Stimulated activated memory B cell treated with anti-CD40 and anti-IgM and Interleukin-4, amounts not matched to agents 10 μg/mL and 1 μg/mL and 100 μg/mL, for 72 hours (primary cell): Measurements from ENCODE around the gene ARHGEF28.

Experiments
- ATAC-seq: fragments of 150-1000 bp; cut with Tn5 transposase; 2 replicates; pipeline ENCODE4 v1.10.0; 2021
- H3K27ac Mint-ChIP-seq: one replicate; pipeline ENCODE4 v1.8.0; 2022; ENCODE audit warnings: mild to moderate bottlenecking, mixed read lengths
- H3K27me3 Mint-ChIP-seq: one replicate; pipeline ENCODE4 v1.8.0; 2022; ENCODE audit warnings: mixed read lengths
- H3K36me3 Mint-ChIP-seq: one replicate; pipeline ENCODE4 v1.8.0; 2022; ENCODE audit warnings: mixed read lengths
- H3K4me1 Mint-ChIP-seq: one replicate; pipeline ENCODE4 v1.8.0; 2022; ENCODE audit warnings: mixed read lengths
- H3K4me3 Mint-ChIP-seq: one replicate; pipeline ENCODE4 v1.8.0; 2022; ENCODE audit warnings: mild to moderate bottlenecking, moderate library complexity, mixed read lengths
- H3K9me3 Mint-ChIP-seq: one replicate; pipeline ENCODE4 v1.8.0; 2022; ENCODE audit warnings: mixed read lengths

ARHGEF28 gene

GRCh38 chr5:73615085-73615484 lies 10.9 kb upstream of the ARHGEF28 start:
- Mint-ChIP-seq H3K36me3 (no peaks in the 10 kb centered on the region), H3K9me3 (peaks cover 3% of the 10 kb centered on the region), H3K4me3 (no peak overlapping the region), H3K27me3 (peaks cover 55% of the 10 kb centered on the region), H3K27ac (no peak overlapping the region), H3K4me1 (no peaks in the 10 kb centered on the region)
- ATAC-seq: no peak

DNA sequence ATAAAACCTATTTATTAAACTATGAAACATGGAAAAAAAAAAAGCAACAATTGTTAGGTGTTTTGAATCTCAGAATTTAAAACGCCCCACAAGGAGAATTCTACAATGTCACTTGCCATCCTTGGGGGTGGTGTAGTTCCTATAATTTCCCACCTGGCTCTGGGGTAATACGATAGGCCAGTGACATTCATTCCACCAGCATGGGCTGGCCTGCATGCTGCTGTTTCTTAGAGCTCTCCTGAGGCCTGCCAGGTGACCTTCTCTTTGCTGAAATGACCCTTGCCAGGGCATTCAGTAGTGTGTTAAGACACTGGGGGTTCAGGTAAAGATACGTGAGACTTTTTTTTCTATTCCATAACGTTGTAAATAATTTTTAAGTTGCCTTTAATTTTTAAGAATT lies 10.0 kb upstream of the ARHGEF28 start:
- Mint-ChIP-seq H3K4me3 (no peak overlapping the region), H3K27ac (no peak overlapping the region), H3K9me3 (peaks cover under 1% of the 10 kb centered on the region), H3K36me3 (no peaks in the 10 kb centered on the region), H3K4me1 (no peaks in the 10 kb centered on the region), H3K27me3 (peaks cover 48% of the 10 kb centered on the region)
- ATAC-seq: no peak

DNA sequence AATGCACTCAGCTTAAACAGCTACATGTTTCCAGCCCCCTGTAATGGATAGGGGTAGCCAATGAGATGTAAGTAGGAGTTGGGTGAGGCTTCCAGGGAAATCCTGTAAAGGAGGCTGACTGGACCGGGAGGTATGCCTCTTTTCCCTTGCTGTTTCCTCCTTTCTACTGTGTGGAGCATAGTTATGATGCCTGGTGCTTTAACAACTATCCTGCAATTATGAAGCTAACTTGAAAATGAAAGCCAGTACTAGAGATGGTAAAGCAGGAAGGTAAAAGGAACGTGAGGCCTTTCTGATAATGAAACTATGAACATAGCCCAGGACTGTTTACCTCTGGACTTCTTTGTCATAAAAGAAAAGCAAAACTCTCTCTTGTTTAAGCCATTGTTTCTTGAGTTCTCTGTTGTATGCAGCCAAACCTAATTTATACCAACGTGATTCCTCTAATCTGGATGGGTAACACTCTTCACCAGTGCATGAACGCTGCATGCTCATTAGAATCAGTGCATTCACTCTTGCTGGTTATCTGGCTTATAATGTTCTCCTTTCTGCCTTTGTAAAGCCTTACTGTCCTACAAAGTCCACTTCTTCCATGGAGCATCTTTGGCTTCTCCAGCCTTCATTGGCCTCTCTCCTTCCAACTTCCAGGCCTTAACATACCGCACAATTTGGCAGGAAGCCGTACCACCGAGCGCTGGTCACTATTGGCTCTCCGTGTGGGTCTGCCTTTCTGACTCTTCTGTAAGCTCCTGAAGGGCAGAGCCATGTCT lies 8.3 kb upstream of the ARHGEF28 start:
- Mint-ChIP-seq H3K27me3 (peaks cover 55% of the 10 kb centered on the region), H3K27ac (no peak overlapping the region), H3K9me3 (no peaks in the 10 kb centered on the region), H3K4me1 (no peaks in the 10 kb centered on the region), H3K4me3 (no peak overlapping the region), H3K36me3 (no peaks in the 10 kb centered on the region)
- no peak for ATAC-seq

DNA sequence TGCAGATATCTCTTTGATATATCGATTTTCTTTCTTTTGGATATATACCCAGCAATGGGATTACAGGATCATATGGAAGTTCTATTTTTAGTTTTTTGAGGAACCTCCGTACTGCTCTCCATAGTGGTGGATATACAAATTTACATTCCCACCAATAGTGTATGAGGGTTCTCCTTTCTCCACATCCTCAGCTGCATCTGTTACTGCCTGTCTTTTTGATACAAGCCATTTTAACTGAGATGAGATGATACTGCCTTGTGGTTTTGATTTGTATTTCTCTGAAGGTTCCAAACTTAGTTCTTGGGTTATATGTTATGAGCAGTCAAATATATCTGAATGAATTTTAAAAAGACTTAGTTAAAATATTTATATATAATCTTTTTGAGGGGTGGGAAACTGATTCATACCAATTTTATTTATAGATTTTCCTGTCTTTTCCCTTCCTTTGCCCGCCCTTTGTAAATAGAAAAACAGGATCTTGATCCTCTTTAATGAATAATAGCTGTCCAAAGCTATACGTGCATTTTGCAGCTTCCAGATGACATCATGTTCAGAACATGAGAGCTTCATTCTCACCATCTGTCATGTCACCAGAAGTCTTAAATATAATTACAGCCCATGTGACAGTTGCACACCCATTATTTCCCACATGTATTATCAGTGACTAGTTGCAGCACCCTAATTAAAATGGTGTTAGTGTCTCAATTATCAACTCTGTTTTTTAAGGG lies 6.2 kb upstream of the ARHGEF28 start:
- Mint-ChIP-seq H3K27ac (no peak overlapping the region), H3K4me3 (no peak overlapping the region), H3K9me3 (no peaks in the 10 kb centered on the region), H3K27me3 (peaks cover 58% of the 10 kb centered on the region), H3K4me1 (no peaks in the 10 kb centered on the region), H3K36me3 (no peaks in the 10 kb centered on the region)
- no peak for ATAC-seq

- Mint-ChIP-seq H3K4me1 (peaks cover 5% of the 10 kb centered on the region), H3K36me3 (no peaks in the 10 kb centered on the region), H3K27ac (no peak overlapping the region), H3K27me3 (peaks cover 58% of the 10 kb centered on the region), H3K9me3 (no peaks in the 10 kb centered on the region), H3K4me3 (no peak overlapping the region)
- no peak for ATAC-seq
These were observed 5.7 kb upstream of the ARHGEF28 start for GRCh38 chr5:73620334-73620687.

- H3K4me3 Mint-ChIP-seq: no peak overlapping the region
- peaks cover 66% of the 10 kb centered on the region for H3K27me3 Mint-ChIP-seq
- no peaks in the 10 kb centered on the region for H3K36me3 Mint-ChIP-seq
- no peak overlapping the region for H3K27ac Mint-ChIP-seq
- peaks cover 6% of the 10 kb centered on the region for H3K4me1 Mint-ChIP-seq
- ATAC-seq: no peak
- no peaks in the 10 kb centered on the region for H3K9me3 Mint-ChIP-seq
These were observed 2.9 kb upstream of the ARHGEF28 start for GRCh38 chr5:73623060-73623459.

GRCh38 chr5:73623901-73624404 lies 2.0 kb upstream of the ARHGEF28 start:
- ATAC-seq: no peak
- H3K4me3 Mint-ChIP-seq: no peak overlapping the region
- peaks cover 6% of the 10 kb centered on the region for H3K4me1 Mint-ChIP-seq
- no peak overlapping the region for H3K27ac Mint-ChIP-seq
- peaks cover 71% of the 10 kb centered on the region for H3K27me3 Mint-ChIP-seq
- no peaks in the 10 kb centered on the region for H3K36me3 Mint-ChIP-seq
- no peaks in the 10 kb centered on the region for H3K9me3 Mint-ChIP-seq

- H3K27me3 Mint-ChIP-seq: peaks cover 69% of the 10 kb centered on the region
These were observed 1.1 kb upstream of the ARHGEF28 start for GRCh38 chr5:73624888-73625287.

DNA sequence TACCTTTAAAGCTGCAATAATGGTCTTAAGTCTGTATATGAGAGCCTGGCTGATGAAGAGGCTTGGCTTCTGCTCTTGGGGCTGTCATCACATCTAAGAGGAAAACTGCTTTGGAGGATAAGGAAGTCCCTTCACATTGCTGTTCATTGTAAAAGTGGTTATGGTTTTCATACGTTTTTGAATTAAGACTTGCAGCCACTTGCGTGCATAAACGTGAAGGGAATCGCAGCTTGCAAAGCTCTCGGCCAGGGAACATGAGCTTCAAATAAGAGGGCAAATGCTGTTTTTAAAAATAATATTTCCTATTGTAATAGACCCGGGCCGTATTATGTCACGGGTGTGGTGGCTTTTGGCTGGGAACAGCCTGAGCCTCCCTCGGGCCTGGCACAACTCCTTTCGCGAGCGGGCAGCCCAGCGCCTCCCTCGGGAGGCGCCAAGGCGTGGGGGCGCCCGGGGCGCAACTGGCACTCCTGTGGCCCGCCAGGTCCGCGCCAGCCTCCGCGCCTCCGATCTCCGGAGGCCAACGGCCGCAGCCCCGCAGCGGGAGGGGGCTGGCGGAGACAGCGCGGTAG lies 538 bp upstream of the ARHGEF28 start:
- H3K27ac Mint-ChIP-seq: no peak overlapping the region
- peaks cover 69% of the 10 kb centered on the region for H3K27me3 Mint-ChIP-seq
- peaks cover 6% of the 10 kb centered on the region for H3K4me1 Mint-ChIP-seq
- ATAC-seq: no peak
- H3K9me3 Mint-ChIP-seq: no peaks in the 10 kb centered on the region
- H3K36me3 Mint-ChIP-seq: no peaks in the 10 kb centered on the region
- H3K4me3 Mint-ChIP-seq: peak overlapping the region; percentile 44

More at GRCh38 chr5:73624888-73625287, 1.1 kb upstream of the ARHGEF28 start:
- Mint-ChIP-seq H3K27ac (no peak overlapping the region), H3K9me3 (no peaks in the 10 kb centered on the region), H3K4me3 (no peak overlapping the region), H3K4me1 (peaks cover 6% of the 10 kb centered on the region), H3K36me3 (no peaks in the 10 kb centered on the region)
- ATAC-seq: no peak

DNA sequence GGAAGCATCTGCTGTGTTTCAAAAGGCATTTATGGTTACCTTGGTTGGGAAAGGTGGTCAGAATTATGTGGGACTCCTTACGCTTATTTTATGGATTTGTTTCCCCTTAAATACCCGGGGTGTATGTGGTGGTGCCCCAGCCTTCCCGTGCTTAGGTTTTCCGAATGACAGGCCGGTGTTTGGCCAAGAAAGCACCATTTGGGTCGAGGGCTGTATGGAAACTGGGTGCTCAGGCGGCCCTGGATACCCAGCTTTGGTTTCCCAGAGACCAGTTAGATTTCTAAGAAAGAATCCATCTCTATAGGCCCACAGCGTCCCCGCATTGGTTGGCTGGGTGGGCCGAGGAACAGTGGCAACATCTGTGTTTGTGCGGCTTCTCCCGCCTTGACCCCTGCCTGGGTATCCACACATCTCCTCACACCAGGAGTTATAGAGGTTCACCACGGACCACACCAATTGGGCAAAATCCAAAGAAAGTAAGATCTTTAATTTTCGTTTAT lies 868 bp downstream of the ARHGEF28 start:
- no peak overlapping the region for H3K27ac Mint-ChIP-seq
- H3K4me3 Mint-ChIP-seq: no peak overlapping the region
- H3K9me3 Mint-ChIP-seq: no peaks in the 10 kb centered on the region
- peaks cover 6% of the 10 kb centered on the region for H3K4me1 Mint-ChIP-seq
- no peak for ATAC-seq
- H3K36me3 Mint-ChIP-seq: no peaks in the 10 kb centered on the region
- H3K27me3 Mint-ChIP-seq: peaks cover 61% of the 10 kb centered on the region

- Mint-ChIP-seq H3K27me3 (peaks cover 37% of the 10 kb centered on the region), H3K4me3 (no peak overlapping the region), H3K4me1 (peaks cover 6% of the 10 kb centered on the region), H3K36me3 (no peaks in the 10 kb centered on the region), H3K9me3 (no peaks in the 10 kb centered on the region), H3K27ac (no peak overlapping the region)
- ATAC-seq: no peak
These were observed 3.5 kb downstream of the ARHGEF28 start for GRCh38 chr5:73629456-73629855.

DNA sequence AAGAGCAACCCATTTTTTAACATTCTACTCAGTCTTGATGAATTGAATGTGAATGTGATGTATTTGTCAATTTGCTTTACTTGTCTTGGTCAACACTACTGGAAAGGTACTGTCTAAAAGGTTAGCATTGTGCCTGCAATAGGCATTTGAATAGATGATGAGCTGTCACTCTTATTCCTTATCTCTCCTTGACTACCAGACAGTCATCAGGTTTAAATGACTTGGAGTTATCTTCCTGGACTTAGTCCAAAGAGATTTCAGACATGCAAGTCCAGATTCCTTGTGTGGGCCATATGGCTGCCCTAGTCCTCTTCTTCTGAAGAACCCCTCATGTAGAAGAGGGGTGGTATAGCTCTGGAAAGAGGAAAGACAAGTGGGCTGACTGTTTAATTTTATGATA lies 4.8 kb downstream of the ARHGEF28 start:
- ATAC-seq: no peak
- peaks cover 29% of the 10 kb centered on the region for H3K27me3 Mint-ChIP-seq
- H3K4me3 Mint-ChIP-seq: no peak overlapping the region
- no peak overlapping the region for H3K27ac Mint-ChIP-seq
- H3K9me3 Mint-ChIP-seq: no peaks in the 10 kb centered on the region
- no peaks in the 10 kb centered on the region for H3K4me1 Mint-ChIP-seq
- no peaks in the 10 kb centered on the region for H3K36me3 Mint-ChIP-seq

DNA sequence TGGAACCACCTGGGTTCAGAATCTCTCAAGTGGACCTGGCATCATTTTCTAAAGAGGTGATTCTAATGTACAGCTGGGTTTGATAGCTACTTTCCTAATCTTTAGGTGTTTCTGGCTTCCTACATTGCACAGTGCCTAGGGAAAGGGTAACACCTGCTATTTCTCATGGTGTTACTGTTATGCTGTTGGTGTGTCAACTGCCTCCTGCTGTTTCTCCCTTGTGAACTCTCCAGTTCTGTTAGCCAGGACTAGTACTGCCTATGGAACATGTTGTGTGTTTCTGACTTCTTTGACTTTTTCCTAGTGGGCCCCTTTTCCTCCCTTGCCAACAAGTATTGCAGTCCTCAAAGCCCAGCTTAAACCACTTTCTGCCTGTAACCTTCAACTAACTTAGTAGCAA lies 5.5 kb downstream of the ARHGEF28 start:
- Mint-ChIP-seq H3K27me3 (peaks cover 28% of the 10 kb centered on the region), H3K36me3 (no peaks in the 10 kb centered on the region)

DNA sequence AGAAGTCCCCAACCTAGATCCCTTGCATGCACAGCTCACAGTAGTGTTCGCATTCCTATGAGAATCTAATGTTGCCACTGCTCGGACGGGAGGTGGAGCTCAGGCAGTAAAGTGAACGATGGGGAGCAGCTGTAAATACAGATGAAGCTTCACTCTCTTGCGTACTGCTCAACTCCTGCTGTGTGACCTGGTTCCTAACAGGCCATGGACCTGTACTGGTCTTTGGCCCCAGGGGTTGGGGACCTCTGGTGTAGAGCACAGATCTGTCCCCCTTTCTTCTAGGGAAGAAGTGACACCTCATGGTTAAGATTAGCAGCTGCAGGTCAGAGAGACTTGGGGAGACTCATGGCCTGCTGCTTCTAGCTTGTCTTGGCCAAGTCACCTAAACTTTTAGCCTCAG lies 7.1 kb downstream of the ARHGEF28 start:
- Mint-ChIP-seq H3K4me1 (no peaks in the 10 kb centered on the region), H3K4me3 (no peak overlapping the region), H3K27ac (no peak overlapping the region), H3K9me3 (no peaks in the 10 kb centered on the region), H3K36me3 (no peaks in the 10 kb centered on the region), H3K27me3 (peaks cover 20% of the 10 kb centered on the region)
- ATAC-seq: peak; percentile 28

More for the DNA sequence above, 5.5 kb downstream of the ARHGEF28 start:
- H3K4me1 Mint-ChIP-seq: no peaks in the 10 kb centered on the region
- H3K9me3 Mint-ChIP-seq: no peaks in the 10 kb centered on the region
- H3K4me3 Mint-ChIP-seq: no peak overlapping the region
- ATAC-seq: no peak
- no peak overlapping the region for H3K27ac Mint-ChIP-seq

GRCh38 chr5:73636408-73636807 lies 10.4 kb downstream of the ARHGEF28 start:
- Mint-ChIP-seq H3K27ac (no peak overlapping the region), H3K4me1 (no peaks in the 10 kb centered on the region), H3K4me3 (no peak overlapping the region), H3K36me3 (no peaks in the 10 kb centered on the region), H3K9me3 (no peaks in the 10 kb centered on the region), H3K27me3 (peaks cover 8% of the 10 kb centered on the region)
- ATAC-seq: no peak
